Inflammatory macrophage treated with lipopolysaccharide for 4 hours (primary cell): ENCODE measurements around the gene OR11H1.
"Not testable (repeated sequence)": the region's sequence is repeated elsewhere in the genome, so short reads cannot be mapped to it uniquely, and the experiment has no call there.

Experiments used
- DNase-seq: peaks from one replicate; pipeline ENCODE4 v3.0.0-alpha.2; 2020

The OR11H1 gene, protein sequence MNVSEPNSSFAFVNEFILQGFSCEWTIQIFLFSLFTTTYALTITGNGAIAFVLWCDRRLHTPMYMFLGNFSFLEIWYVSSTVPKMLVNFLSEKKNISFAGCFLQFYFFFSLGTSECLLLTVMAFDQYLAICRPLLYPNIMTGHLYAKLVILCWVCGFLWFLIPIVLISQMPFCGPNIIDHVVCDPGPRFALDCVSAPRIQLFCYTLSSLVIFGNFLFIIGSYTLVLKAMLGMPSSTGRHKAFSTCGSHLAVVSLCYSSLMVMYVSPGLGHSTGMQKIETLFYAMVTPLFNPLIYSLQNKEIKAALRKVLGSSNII

DNA sequence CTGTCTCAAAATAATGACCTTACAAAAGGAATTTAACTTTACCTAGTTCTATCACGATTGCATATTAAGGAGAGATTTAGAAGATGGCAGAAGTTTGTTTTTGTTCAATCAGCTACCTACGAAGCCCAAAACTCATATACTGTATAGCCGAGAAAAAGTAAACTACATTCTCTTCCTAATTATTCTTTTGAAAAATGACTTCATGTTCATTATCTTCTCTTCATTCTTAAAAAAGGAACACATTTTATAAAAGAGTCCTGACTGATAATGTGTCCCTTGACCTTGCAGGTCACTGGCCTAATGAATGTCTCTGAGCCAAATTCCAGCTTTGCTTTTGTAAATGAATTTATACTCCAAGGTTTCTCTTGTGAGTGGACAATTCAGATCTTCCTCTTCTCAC lies at the start of gene OR11H1:
TSS of gene OR11H1 (plus strand) at position 301 of the 400 bp plus-strand sequence. CDS start at position 301, 0 bp downstream.
- DNase-seq: not testable (repeated sequence)

DNA sequence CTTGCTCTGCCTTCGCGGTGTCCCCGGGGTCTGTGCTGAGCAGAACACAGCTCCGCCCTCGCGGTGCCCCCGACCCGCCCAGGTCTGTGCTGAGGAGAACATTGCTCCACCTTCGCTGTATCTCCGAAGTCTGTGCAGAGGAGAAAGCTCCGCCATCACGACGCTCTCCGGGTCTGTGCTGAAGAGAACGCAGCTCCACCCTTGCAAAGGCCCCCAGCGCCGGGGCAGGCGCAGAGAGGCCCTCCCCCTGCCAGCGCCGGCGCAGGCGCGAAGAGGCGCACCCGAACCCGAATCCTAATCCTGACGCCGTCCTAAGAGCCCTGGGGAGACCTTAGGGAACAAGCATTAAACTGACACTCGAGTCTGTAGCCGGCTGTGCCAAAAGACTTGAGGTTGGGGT lies 18.0 kb upstream of the OR11H1 start:
- not testable (repeated sequence) for DNase-seq

DNA sequence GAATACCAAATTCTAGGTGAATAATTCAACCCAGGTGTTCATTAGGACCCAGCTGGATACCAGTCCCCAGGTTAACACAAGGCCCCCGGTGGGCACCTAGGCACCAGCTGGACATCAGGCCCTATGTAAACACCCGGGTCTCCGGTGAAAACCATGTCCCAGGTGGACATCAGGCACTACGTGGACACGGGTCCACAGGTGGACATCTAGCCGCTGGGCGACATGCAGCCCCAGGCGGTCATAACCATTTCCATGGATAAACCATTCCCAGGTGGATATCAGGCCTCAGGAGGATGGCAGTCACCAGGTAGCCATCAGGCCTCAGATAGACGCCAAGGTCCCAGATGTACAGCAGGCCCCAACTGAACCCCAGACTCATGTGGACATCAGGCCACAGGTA lies 12.1 kb upstream of the OR11H1 start:
- DNase-seq: not testable (repeated sequence)

DNA sequence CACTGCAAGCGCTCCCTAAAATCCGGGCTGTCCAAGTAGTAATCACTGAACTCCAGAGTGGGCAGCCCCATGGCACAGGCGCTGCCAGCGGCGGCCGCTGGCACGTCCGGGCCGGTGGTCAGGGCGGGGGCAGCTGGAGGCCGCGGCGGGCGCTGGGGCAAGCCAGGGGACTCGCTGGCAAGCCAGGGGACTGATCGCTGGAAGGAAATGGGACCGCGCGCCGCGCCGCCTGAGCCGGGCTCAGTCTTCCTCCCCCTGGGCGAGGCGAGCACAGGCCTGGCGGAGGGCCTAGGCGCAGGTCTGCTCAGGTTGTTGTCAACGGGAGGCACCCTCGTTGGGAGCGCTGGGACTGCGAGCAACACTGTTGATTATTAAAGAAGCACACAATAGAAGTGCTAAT lies 25.8 kb downstream of the OR11H1 start:
- not testable (repeated sequence) for DNase-seq

DNA sequence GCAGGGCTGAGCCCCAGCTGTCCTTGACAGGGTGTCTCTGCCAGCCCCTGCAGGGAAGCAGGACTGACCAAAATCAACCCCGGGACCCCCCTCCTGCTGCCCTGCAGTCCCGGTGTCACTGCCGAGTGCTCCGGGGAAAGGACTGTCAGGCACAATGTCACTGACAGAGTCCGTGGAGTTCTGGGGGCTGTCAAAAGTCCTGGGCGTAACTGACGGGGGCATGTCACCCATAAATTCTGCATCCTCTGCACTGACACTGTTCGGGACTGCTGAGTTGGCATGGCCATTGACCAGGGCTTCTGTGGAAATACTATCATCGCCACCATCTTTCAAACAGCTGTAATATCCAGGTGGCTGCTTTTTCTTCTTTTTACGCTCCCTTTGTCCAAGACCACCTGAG lies 35.5 kb downstream of the OR11H1 start:
- DNase-seq: not testable (repeated sequence)

DNA sequence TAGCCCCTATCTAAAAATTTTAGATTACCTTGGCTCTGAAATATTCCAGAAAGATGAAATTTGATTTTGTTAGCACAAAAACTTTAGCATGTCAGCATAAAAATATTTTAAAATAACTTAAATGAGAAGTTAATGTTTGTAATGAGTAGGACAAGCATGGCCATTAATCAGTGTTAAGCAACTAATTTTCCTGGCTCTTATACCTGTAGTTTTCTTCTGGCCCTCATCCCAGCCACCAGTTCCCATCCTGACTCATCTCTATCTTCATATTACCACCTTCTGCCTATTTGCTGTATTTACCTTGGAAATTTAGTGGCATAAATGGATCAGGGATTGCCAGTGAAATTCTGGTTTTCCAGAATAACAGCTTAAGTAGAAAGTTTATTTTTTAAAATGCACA lies 37.1 kb downstream of the OR11H1 start:
- DNase-seq: not testable (repeated sequence)
